Pancreas (tissue), 10 donors: ENCODE results near the gene BARX2. TPM values are rescaled to one million over a fixed set of nuclear protein-coding genes. Genes with fewer than 3 reads are reported as not detected.

Source experiments
- ATAC-seq, 4 donors: fragments of 200-7000 bp; cut with Tn5 transposase; one replicate each; pipeline versions ENCODE4 v1.8.0 to v1.9.1; 2020; ENCODE audit warnings: mild to moderate bottlenecking in 4 of 4, moderate library complexity in 4 of 4
- DNase-seq, 6 donors: peaks; one replicate each; pipeline ENCODE4 v3.0.0-alpha.2; 2020
- FAIRE-seq: peaks from 2 replicates; lab custom pipeline; 2012; peaks lifted over from hg19 to GRCh38; lab: Jason Lieb, UNC
- H3K27ac ChIP-seq, 4 donors: fragments of 200-600 bp; sonication (generic); 1 replicate in 3 of 4; 2 replicates in 1 of 4; pipeline versions ENCODE4 v1.5.0 to v1.8.0; 2020
- H3K27me3 ChIP-seq, 4 donors: fragments of 200-600 bp; one replicate each; pipeline ENCODE4 v1.8.0; 2021
- H3K36me3 ChIP-seq, 3 donors: fragments of 200-600 bp; sonication (generic) in 1 of 3; one replicate each; pipeline versions ENCODE4 v1.5.0 to v1.8.0; 2020 to 2021
- H3K4me1 ChIP-seq, 3 donors: fragments of 200-600 bp; one replicate each; pipeline ENCODE4 v1.8.0; 2021
- H3K4me3 ChIP-seq, 4 donors: fragments of 200-600 bp; sonication (generic) in 2 of 4; one replicate each; pipeline versions ENCODE4 v1.5.0 to v1.8.0; 2020 to 2021
- H3K9me3 ChIP-seq, 4 donors: fragments of 200-600 bp; one replicate each; pipeline ENCODE4 v1.8.0; 2021
- CTCF ChIP-seq, 4 donors: fragments of 200-600 bp; sonication (generic) in 3 of 4; IDR thresholded peaks; one replicate each; pipeline versions ENCODE4 v1.5.0 to v1.8.0; 2021; ENCODE audit warnings: antibody characterized with exemption in 4 of 4
- WGBS, 2 donors: extraction: QIAGEN DNeasy Blood & Tissue Kit; methylation state at CpG; one replicate each; pipeline ENCODE4 v1.1.7; 2013; 5-methylcytosine and 5-hydroxymethylcytosine counted together
- intact Hi-C, 3 donors: fragments of 100-400 bp; cut with DNase I; formaldehyde crosslinking; loops; one replicate each; pipeline versions ENCODE4 v1.11.1 to v1.14.2; 2022
- polyA plus RNA-seq, 2 donors: library from polyadenylated mRNA; stranded (reverse); fragments of 200-250 nt; gene quantifications; one replicate each; pipeline ENCODE4 v1.2.3, GENCODE V29; 2013
- total RNA-seq, 6 donors: library from RNA; stranded (reverse); fragmentation: NEBNext Ultra II Directional in 4 of 6; extraction: Animal tissue kit (Norgen Biotek cat#: 25700) in 4 of 6; gene quantifications; one replicate each; pipeline versions ENCODE4 v1.2.1 to v1.2.4, GENCODE V29; 2021 to 2023
- donor health status: healthy with polysubstance abuse.
- donor health status: DM: no; HTN: no; CAD: no; lungs with moderate emphysema.
- donor health status: DM: no; HTN: no; CAD: no.
- donor health status: control.
- donor health status: control.
- donor health status: Bipolar disorder and iron deficiency.
- donor health status: DM: yes; HTN: yes; CAD: no.
- donor health status: DM: no; HTN: no; CAD: no.
- donor health status: DM: no; HTN: no; CAD: no.
- donor health status: DM: yes; HTN: yes; CAD: no.

The BARX2 gene
- total and polyA plus RNA-seq, 8 donors = 3.8 to 9.9 (median 5.2) TPM

- intact Hi-C loops = no loop called here
- H3K36me3 ChIP-seq = no peaks in the 10 kb centered on the region
- FAIRE-seq = no peak
- no peak for ATAC-seq
- H3K4me3 ChIP-seq = no peak overlapping the region
- no peaks in the 10 kb centered on the region for H3K4me1 ChIP-seq
- no peaks in the 10 kb centered on the region for H3K9me3 ChIP-seq
- H3K27me3 ChIP-seq = no peaks in the 10 kb centered on the region
- 68 to 77% methylated on average over 5 of the region's 5 CpGs for WGBS, 2 donors
- H3K27ac ChIP-seq = no peak overlapping the region
- no peak for TF ChIP-seq CTCF (IDR thresholded peaks at IDR 0.05)
- no peak for DNase-seq
Measured at GRCh38 chr11:129408865-129409444, 33.3 kb downstream of the BARX2 start.

GRCh38 chr11:129410395-129410960 is 34.8 kb downstream of the BARX2 start:
- H3K27me3 ChIP-seq = no peaks in the 10 kb centered on the region
- H3K4me1 ChIP-seq = no peaks in the 10 kb centered on the region
- H3K4me3 ChIP-seq = no peak overlapping the region
- WGBS, 2 donors = 67 to 76% methylated on average over 3 of the region's 3 CpGs
- H3K9me3 ChIP-seq = no peaks in the 10 kb centered on the region
- no peak for TF ChIP-seq CTCF (IDR thresholded peaks at IDR 0.05)
- no peaks in the 10 kb centered on the region for H3K36me3 ChIP-seq
- no peak overlapping the region for H3K27ac ChIP-seq
- FAIRE-seq (no peak), ATAC-seq (no peak), DNase-seq (no peak)
- intact Hi-C loops = no loop called here

- intact Hi-C loops = no loop called here
- no peak for TF ChIP-seq CTCF (IDR thresholded peaks at IDR 0.05)
- ATAC-seq = no peak
Measured at GRCh38 chr11:129412494-129412893, 36.8 kb downstream of the BARX2 start.

GRCh38 chr11:129414144-129414872 is 38.7 kb downstream of the BARX2 start:
- DNase-seq (no peak), ATAC-seq (peak in 1 of 4 donors; percentile 38), FAIRE-seq (no peak)
- H3K9me3 ChIP-seq = no peaks in the 10 kb centered on the region
- no peaks in the 10 kb centered on the region for H3K4me1 ChIP-seq
- H3K36me3 ChIP-seq = no peaks in the 10 kb centered on the region
- TF ChIP-seq CTCF (IDR thresholded peaks at IDR 0.05) = no peak
- no peak overlapping the region for H3K27ac ChIP-seq
- no peaks in the 10 kb centered on the region for H3K27me3 ChIP-seq
- intact Hi-C loops = no loop called here
- no peak overlapping the region for H3K4me3 ChIP-seq
- WGBS, 2 donors = 67 to 70% methylated on average over 5 of the region's 5 CpGs

More at GRCh38 chr11:129412494-129412893, 36.8 kb downstream of the BARX2 start:
- H3K27me3 ChIP-seq = no peaks in the 10 kb centered on the region
- no peak overlapping the region for H3K27ac ChIP-seq
- no peak overlapping the region for H3K4me3 ChIP-seq
- no peak for DNase-seq
- H3K4me1 ChIP-seq = no peaks in the 10 kb centered on the region
- no peaks in the 10 kb centered on the region for H3K9me3 ChIP-seq
- no peak for FAIRE-seq
- H3K36me3 ChIP-seq = no peaks in the 10 kb centered on the region
- 62 to 63% methylated on average over 4 of the region's 4 CpGs for WGBS, 2 donors
